Hepatocyte (in vitro differentiated cells): ENCODE measurements around the gene TOP2A. TPM values are rescaled to one million over a fixed set of nuclear protein-coding genes. Genes with fewer than 3 reads are reported as not detected.
A peak's percentile ranks its signal among the peaks of the same experiment; 100 is the strongest.

Experiments used
- DNase-seq: peaks from one replicate; pipeline ENCODE4 v3.0.0-alpha.2; 2016; ENCODE audit warnings: low spot score
- H2AFZ ChIP-seq: fragments of 200-600 bp; sonication (generic); 2 replicates; pipeline ENCODE4 v1.6.0; 2016; ENCODE audit warnings: antibody characterized with exemption, mild to moderate bottlenecking
- H3K27ac ChIP-seq: fragments of 200-600 bp; sonication (generic); 2 replicates; pipeline ENCODE4 v1.5.1; 2016; ENCODE audit warnings: mild to moderate bottlenecking
- H3K27me3 ChIP-seq: fragments of 200-600 bp; sonication (generic); 2 replicates; pipeline ENCODE4 v1.6.1; 2016
- H3K36me3 ChIP-seq: fragments of 200-600 bp; sonication (generic); replicated peaks from 2 replicates; pipeline ENCODE4 v1.5.1; 2016; ENCODE audit warnings: low read depth; ENCODE audit not compliant: insufficient read depth
- H3K4me1 ChIP-seq: fragments of 200-600 bp; sonication (generic); 2 replicates; pipeline ENCODE4 v1.5.1; 2016; ENCODE audit warnings: mild to moderate bottlenecking, moderate library complexity; ENCODE audit not compliant: insufficient read depth
- H3K4me2 ChIP-seq: fragments of 200-600 bp; sonication (generic); 2 replicates; pipeline ENCODE4 v1.6.0; 2016
- H3K4me3 ChIP-seq: fragments of 200-600 bp; sonication (generic); 2 replicates; pipeline ENCODE4 v1.5.1; 2016; ENCODE audit warnings: mild to moderate bottlenecking
- H3K79me2 ChIP-seq: fragments of 200-600 bp; sonication (generic); 2 replicates; pipeline ENCODE4 v1.6.0; 2017; ENCODE audit warnings: mild to moderate bottlenecking
- H3K9me2 ChIP-seq: fragments of 200-600 bp; sonication (generic); replicated peaks from 2 replicates; pipeline ENCODE4 v1.6.0; 2017; ENCODE audit warnings: mild to moderate bottlenecking; ENCODE audit not compliant: insufficient read depth
- H3K9me3 ChIP-seq: fragments of 200-600 bp; sonication (generic); 2 replicates; pipeline ENCODE4 v1.5.1; 2016; ENCODE audit warnings: low read depth, mild to moderate bottlenecking
- H4K20me1 ChIP-seq: fragments of 200-600 bp; sonication (generic); 2 replicates; pipeline ENCODE4 v1.6.0; 2016; ENCODE audit warnings: mild to moderate bottlenecking; ENCODE audit not compliant: insufficient read depth, poor library complexity, severe bottlenecking
- EZH2 ChIP-seq: fragments of 200-600 bp; sonication (generic); IDR thresholded peaks from 2 replicates; pipeline ENCODE4 v1.6.1; 2016; ENCODE audit warnings: antibody characterized with exemption, mild to moderate bottlenecking, borderline replicate concordance
- EZH2phosphoT487 ChIP-seq: fragments of 200-600 bp; sonication (generic); IDR thresholded peaks from one replicate; pipeline ENCODE4 v1.6.1; 2018; ENCODE audit warnings: antibody characterized with exemption, mild to moderate bottlenecking, low read depth, moderate library complexity; ENCODE audit not compliant: unreplicated experiment, severe bottlenecking
- WGBS: methylation state at CpG from one replicate; pipeline ENCODE4 v1.1.6; 2016; ENCODE audit warnings: low lambda C conversion rate; ENCODE audit errors: missing lambda C conversion rate; 5-methylcytosine and 5-hydroxymethylcytosine counted together
- polyA plus RNA-seq: library from polyadenylated mRNA; unstranded; fragments of >200 nt; fragmentation: Nextera tagmentation; extraction: Ambion mirVana; gene quantifications from 2 replicates; pipeline ENCODE4 v1.2.1, GENCODE V29; 2016
- total RNA-seq: library from RNA; depleted of rRNA; stranded (reverse); fragments of >200 nt; gene quantifications from 2 replicates; pipeline ENCODE4 v1.2.3, GENCODE V29; 2014
- TF ChIP-seq, protein P1 (sequence below): fragments of 200-600 bp; sonication (generic); IDR thresholded peaks from 2 replicates; pipeline ENCODE4 v1.5.1; 2016; ENCODE audit warnings: antibody characterized with exemption, mild to moderate bottlenecking; ENCODE audit not compliant: poor library complexity

TOP2A gene
- total and polyA plus RNA-seq, 2 experiments from 2014 or later = 21.3 to 37.4 TPM

- Histone ChIP-seq H2AFZ (no peak overlapping the region), H3K4me1 (peaks cover 12% of the 10 kb centered on the region), H3K4me3 (no peak overlapping the region), H4K20me1 (no peaks in the 10 kb centered on the region), H3K36me3 (no peaks in the 10 kb centered on the region), H3K9me2 (no peaks in the 10 kb centered on the region), H3K27ac (no peak overlapping the region), H3K4me2 (no peak overlapping the region), H3K79me2 (no peaks in the 10 kb centered on the region), H3K9me3 (no peaks in the 10 kb centered on the region), H3K27me3 (no peaks in the 10 kb centered on the region)
- no peak for DNase-seq
- WGBS = 74% methylated on average over 5 of the region's 5 CpGs
- TF ChIP-seq, protein P1, sequence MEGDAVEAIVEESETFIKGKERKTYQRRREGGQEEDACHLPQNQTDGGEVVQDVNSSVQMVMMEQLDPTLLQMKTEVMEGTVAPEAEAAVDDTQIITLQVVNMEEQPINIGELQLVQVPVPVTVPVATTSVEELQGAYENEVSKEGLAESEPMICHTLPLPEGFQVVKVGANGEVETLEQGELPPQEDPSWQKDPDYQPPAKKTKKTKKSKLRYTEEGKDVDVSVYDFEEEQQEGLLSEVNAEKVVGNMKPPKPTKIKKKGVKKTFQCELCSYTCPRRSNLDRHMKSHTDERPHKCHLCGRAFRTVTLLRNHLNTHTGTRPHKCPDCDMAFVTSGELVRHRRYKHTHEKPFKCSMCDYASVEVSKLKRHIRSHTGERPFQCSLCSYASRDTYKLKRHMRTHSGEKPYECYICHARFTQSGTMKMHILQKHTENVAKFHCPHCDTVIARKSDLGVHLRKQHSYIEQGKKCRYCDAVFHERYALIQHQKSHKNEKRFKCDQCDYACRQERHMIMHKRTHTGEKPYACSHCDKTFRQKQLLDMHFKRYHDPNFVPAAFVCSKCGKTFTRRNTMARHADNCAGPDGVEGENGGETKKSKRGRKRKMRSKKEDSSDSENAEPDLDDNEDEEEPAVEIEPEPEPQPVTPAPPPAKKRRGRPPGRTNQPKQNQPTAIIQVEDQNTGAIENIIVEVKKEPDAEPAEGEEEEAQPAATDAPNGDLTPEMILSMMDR = no peak
- TF ChIP-seq EZH2phosphoT487 (no peak), EZH2 (no peak)
These were observed 18.9 kb upstream of the TOP2A start for GRCh38 chr17:40436636-40437035.

GRCh38 chr17:40433551-40434415 lies 16.1 kb upstream of the TOP2A start:
- WGBS = 73% methylated on average over 6 of the region's 6 CpGs
- no peaks in the 10 kb centered on the region for H3K36me3 ChIP-seq
- no peaks in the 10 kb centered on the region for H3K9me2 ChIP-seq
- no peak for TF ChIP-seq EZH2phosphoT487
- TF ChIP-seq, protein P1 = peak; percentile 24
- TF ChIP-seq EZH2 = no peak
- H3K9me3 ChIP-seq = no peaks in the 10 kb centered on the region
- peaks cover 12% of the 10 kb centered on the region for H3K4me1 ChIP-seq
- H3K27me3 ChIP-seq = no peaks in the 10 kb centered on the region
- no peak overlapping the region for H3K4me3 ChIP-seq
- no peak overlapping the region for H3K4me2 ChIP-seq
- H4K20me1 ChIP-seq = no peaks in the 10 kb centered on the region
- no peak for DNase-seq
- H3K27ac ChIP-seq = peak overlapping the region; percentile 15
- no peak overlapping the region for H2AFZ ChIP-seq
- no peaks in the 10 kb centered on the region for H3K79me2 ChIP-seq

DNA sequence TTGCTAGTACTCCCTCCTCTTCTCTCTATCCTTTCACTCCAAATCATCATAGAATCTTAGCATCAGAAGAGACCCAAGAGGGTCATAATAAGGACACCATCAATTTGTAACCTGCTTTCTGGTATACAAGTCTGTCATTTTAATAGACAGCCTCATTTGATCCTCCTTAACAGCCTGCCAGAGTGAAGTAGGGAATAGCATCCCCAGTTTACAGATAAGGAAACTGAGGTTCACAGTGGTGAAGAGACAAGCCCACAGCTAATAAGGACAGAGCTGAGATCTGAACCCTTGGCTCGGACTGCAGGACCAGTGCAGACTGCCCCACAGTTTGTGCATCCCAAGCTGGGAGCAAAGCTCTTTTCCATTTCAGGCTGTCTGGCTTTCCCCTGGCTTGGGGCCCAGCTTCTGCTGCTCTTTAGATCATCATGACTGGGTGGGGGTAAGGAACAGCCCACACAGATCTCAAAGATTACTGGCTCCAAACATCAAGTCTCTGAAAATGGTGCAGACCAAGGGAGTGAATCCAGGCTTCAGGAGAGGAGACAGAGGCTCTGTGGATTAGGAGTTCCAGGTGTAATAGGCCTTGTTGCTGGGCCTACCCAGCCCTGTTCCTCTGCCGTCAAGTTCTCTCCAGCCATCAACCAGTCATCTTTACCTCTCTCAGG lies 15.3 kb upstream of the TOP2A start:
- WGBS = 50% methylated on average over 2 of the region's 2 CpGs

More for the DNA sequence above, 15.3 kb upstream of the TOP2A start:
- H3K4me1 ChIP-seq = peaks cover 12% of the 10 kb centered on the region
- H3K4me3 ChIP-seq = no peak overlapping the region
- no peaks in the 10 kb centered on the region for H3K9me2 ChIP-seq
- H3K79me2 ChIP-seq = no peaks in the 10 kb centered on the region
- no peaks in the 10 kb centered on the region for H3K27me3 ChIP-seq
- H3K36me3 ChIP-seq = no peaks in the 10 kb centered on the region
- peak overlapping the region; percentile 15 for H3K27ac ChIP-seq
- no peak overlapping the region for H3K4me2 ChIP-seq
- TF ChIP-seq EZH2 (no peak), EZH2phosphoT487 (no peak)
- TF ChIP-seq, protein P1 = no peak
- no peaks in the 10 kb centered on the region for H3K9me3 ChIP-seq
- H4K20me1 ChIP-seq = no peaks in the 10 kb centered on the region
- H2AFZ ChIP-seq = no peak overlapping the region
- peak; percentile 60 for DNase-seq
